CD4-positive, alpha-beta T cell treated with Interleukin-15 for 4 hours (primary cell): Measurements from ENCODE around the gene SPTBN2.
A peak's percentile ranks its signal among the peaks of the same experiment; 100 is the strongest.

Experiments used
- DNase-seq: peaks from one replicate; pipeline ENCODE4 v3.0.0-alpha.2; 2020; ENCODE audit warnings: low spot score

SPTBN2 gene

GRCh38 chr11:66638177-66639065 is 90.6 kb downstream of the SPTBN2 start, which contains the start of gene RBM4:
Gene RBM4 (plus strand): TSS chr11:66638703. CDS start chr11:66639712, 1,009 bp downstream.
- DNase-seq = peak; percentile 99

GRCh38 chr11:66637557-66638176 is 91.3 kb downstream of the SPTBN2 start:
- no peak for DNase-seq

- DNase-seq = no peak
Observed at GRCh38 chr11:66636411-66636810, 92.6 kb downstream of the SPTBN2 start.
